Colon (tissue), 2 donors: Measurements from ENCODE around the gene ACACB.

Experiments used
- FAIRE-seq: peaks from 2 replicates; lab custom pipeline; 2012; peaks lifted over from hg19 to GRCh38; lab: Jason Lieb, UNC
- donor health status: control.
- donor health status: control.

ACACB gene

DNA sequence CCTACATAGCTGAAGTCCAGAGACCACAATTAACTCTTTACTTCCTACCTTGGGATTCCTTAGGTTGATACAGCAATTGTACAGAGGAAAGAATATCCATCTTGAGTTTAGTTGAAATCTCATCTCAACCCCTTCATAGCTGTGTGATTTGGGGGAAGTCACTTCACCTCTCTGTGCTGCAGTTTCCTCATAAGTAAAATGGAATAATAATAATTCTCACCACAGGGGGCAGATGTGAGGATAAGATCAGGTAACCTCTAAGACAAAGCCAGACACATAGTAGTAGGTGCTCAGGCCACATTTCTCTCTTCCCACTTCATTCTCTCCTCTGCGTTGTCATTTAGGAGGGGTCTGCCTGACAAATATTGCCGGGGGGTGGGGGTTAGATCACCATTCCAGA lies 186.0 kb downstream of the ACACB start:
- FAIRE-seq: no peak

DNA sequence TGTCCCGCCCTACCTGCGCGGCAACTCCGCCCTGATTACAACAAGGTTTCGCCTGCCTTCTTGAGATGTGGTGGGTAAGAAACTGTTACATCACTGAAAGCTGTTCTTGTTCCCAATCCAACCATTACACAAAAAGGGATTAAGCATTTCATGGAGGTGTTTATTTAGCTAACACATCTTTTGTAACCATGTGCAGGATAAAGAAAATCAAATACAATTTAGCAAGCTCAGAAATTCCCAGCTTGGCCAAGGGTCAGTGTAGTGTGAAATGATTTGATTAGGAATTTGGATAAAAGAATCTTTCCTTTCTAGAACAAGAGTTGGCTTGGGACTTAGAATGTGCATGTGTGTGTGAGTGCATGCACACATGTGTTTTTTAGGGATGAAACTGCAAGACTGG lies 186.4 kb downstream of the ACACB start:
- no peak for FAIRE-seq

DNA sequence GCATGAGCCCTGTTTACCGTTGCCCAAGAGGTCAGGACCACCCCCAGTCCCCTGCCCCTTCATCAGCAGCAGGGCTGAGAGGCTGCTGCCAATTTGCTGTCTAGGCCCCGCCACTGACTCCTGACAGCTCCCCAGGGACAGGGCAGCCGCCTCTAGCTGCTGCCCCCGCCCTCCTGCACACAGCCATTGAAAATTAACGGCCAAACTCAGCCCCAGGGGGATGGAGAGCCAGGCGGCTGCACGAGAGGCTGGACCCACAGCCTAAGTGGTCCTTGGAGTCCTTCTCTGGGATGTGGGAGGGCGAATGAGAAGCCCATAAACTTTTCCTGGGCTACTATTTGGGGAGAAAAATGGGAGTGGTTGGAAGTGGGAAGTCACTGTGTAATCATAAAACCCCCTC lies 188.1 kb downstream of the ACACB start:
- FAIRE-seq: no peak

DNA sequence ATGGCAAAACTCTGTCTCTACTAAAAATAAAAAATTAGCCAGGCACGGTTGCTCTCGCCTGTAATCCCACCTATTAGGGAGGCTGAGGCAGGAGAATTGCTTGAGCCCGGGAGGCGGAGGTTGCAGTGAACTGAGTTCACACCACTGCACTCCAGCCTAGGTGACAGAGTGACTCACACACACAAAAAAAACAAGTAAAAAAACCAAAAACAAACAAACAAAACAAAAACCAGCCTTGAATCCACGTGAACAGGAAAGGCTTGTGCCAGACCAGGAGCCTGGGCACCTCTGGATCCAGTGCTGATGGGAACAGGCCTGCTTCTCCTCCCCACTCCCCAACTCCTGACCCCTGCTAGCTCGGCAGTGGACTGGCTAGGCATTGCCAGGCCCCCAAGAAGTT lies 189.2 kb downstream of the ACACB start:
- FAIRE-seq: no peak

DNA sequence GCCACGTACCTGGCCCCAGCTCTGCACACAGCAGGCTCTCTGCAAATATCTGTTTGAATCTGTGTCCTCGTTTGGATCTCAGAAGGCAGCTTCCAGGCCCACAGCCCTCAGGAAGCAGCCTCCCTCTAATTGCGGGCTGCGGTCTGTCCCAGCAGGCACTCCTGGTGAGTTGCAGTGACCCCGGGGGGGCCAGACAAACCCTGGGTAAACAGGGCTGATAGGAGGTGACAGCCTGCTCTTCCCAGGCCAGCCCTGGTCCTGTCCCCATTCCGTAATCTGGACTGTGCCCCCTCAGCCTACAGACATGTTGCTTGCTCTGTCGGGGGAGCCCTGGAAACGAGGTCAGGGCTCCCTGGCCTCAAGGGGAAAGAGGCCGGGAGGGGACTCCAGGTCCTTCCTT lies 190.7 kb downstream of the ACACB start:
- no peak for FAIRE-seq

DNA sequence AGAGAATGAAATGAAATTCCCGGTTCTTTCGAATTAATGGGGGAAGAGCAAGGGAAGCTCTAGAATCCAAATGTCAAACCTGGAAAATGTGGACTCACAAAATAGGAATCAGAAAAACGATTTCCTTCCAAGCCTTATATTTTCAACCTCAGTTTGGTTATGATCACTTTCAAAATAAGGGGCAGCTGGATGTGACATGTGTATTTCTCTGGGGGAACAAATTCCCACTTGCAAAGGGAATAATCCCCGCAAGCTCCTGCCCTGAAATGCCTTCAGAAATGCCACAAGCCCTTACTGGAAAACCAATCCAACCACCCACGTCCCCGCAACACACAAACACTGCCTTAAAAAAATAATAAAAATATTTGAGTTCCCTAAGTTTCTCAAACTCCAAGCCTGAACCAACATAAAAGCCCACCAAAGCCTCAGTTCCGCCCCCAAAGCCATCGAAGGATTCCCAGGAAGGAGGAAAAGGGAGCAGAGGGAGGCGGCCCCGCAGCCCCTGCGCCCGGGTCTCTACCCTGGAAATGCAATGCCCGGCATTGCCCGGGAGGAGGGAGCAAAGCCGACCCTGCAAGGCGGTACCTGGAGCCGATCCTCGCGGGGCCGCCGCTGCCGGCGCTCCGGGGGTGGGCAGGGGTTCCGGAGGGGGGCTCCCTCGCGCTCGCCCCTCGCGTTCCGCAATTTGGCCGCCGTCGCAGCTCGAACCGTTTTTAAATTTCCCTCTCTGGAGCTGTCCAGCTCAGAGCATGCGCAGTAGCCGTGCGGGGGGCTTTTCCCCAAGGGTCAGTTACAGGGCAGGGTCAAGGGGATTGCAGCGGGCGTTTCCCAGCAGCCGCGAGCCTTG lies 192.4 kb downstream of the ACACB start, which contains the start of gene FOXN4:
Gene FOXN4, minus strand, starts transcription at position 751 of the 847 bp plus-strand sequence. CDS start 963 bp downstream, outside the sequence.
- no peak for FAIRE-seq

DNA sequence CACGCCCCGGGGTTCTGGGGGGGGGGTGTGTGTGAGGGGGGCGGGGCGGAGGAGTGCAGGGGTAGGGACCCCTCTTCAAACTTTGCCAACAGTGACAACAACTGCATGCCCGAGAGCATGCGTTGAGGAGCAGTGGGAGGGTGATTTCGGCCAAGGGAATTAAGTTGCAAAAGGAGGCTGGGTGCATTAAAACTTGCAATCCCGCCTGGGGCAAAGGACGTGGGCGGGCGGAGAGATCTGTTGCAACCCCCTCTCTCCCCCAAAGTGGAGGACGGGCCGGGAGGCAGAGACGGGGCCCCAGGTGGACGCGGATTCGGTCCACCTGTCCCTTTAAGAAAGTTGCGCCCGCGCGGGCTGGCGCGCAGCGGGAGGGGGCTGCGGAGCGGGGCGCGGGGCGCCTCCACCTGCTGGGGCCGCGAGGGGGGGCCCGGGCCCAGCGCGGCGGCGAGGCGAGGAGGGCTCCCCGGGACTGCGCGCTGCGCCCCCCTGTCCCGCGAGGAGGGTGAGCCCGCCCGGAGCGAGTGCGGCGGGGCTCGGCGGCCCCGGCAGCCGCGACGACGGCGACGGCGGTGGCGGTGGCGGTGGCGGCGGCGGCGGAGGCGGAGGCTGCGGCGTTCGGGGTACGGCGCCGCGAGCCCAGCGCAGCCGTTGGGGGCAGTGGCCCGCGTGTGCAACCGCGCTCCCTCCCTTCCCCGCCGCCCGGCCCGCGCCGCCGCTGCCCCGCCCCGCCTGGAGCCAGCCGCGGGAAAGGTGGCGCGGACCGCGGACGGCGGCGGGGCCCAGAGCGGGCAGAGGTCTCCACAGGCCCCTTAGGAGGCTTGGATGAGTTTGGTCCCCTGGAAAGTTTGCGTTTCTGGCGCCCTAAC lies 193.2 kb downstream of the ACACB start:
- no peak for FAIRE-seq

DNA sequence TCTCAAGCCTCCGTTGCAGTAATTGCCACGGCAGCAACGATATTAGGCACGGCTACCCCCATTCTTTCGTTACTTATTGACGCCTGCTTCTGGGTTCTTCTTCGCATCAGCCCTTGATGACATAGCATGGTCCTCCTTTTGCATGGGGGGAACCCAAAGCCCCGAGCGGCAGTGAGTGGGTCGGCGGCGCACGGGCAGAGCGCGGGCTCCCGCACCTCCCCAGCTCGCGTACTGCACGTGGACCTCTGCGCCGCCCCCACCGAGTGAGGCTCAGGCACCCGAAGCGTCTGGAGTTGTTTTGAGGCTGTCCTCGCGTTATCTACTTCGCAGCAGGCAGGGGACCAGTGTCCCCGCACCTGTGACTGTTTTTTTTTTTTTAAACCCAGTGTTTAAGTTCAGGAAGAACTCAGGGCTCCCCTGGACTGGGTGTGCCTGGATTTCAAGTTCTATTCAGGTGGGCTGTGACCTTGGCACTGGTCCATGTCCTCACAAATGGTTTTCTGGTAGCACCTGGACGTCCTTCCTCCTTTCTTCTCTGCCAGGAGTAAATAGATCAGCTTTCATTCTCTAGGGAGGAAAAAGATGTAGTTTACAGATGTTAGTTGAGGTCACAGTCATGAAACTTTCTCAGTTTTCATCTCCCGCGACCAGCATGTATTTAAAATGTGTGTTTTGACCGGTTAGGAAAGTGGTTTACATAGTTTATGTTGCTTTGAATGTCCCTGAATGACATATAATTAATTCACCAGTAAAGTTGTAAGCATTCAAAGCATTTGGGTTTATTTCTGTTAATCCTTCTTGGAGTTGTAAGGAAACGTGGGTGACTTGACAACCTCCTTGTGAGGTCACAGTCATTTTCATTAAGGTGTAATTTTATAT lies 194.1 kb downstream of the ACACB start:
- FAIRE-seq: no peak
